ENCODE data around the gene KCNA4. TPM values are rescaled to one million over a fixed set of nuclear protein-coding genes. Genes with fewer than 3 reads are reported as not detected.
A peak's percentile ranks its signal among the peaks of the same experiment; 100 is the strongest.

Gene KCNA4
- total RNA-seq, 1 donor from 2014 or later = not detected

DNA sequence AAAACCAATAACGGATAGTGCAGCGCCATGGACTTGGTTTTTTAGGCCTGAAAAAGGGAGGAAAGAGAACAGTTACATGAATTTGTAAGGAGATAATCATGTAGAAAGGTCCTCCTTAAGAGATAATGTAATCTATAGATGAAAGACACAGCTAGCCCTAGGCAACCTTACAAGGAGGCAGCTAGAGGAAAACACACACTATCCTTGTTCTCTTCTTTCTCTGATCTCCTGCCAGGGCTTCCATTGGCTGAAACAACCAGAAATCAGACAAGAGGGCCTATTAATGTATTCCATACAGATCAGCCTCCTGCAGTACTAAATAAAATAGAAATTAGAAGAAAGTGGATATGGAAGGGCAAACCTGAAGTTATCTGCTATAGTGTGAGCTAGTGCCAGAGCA is 53.0 kb downstream of the KCNA4 start:
- no peak overlapping the region for H3K27ac Mint-ChIP-seq (ENCODE audit: unreplicated experiment)

DNA sequence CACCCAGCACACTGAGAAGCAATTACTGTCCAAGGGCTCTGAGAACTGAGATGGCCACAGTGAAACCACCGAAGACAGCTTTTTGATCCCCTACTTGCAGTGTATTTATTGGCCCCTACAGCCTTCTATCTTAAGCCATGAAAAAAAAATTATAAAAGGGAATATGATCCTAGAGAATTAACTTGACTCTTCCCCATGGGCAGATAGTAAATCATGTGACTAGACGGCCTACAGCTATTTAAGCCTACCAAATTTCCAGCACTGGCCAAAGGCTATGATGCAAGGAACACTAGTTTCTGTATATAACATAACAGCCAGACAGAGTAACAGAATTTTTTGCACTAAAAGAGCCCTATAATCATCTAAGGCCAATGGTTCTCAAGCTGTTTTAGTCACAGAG is 53.8 kb downstream of the KCNA4 start:
- Mint-ChIP-seq H3K4me3 (ENCODE audit: unreplicated experiment) (no peak overlapping the region), H3K27me3 (ENCODE audit: low read depth) (no peaks in the 10 kb centered on the region), H3K27ac (ENCODE audit: unreplicated experiment) (no peak overlapping the region), H3K9me3 (ENCODE audit: low read depth) (no peaks in the 10 kb centered on the region), H3K36me3 (ENCODE audit: low read depth) (no peaks in the 10 kb centered on the region), H3K4me1 (ENCODE audit: low read depth) (no peaks in the 10 kb centered on the region)
- TF ChIP-seq, protein P1, sequence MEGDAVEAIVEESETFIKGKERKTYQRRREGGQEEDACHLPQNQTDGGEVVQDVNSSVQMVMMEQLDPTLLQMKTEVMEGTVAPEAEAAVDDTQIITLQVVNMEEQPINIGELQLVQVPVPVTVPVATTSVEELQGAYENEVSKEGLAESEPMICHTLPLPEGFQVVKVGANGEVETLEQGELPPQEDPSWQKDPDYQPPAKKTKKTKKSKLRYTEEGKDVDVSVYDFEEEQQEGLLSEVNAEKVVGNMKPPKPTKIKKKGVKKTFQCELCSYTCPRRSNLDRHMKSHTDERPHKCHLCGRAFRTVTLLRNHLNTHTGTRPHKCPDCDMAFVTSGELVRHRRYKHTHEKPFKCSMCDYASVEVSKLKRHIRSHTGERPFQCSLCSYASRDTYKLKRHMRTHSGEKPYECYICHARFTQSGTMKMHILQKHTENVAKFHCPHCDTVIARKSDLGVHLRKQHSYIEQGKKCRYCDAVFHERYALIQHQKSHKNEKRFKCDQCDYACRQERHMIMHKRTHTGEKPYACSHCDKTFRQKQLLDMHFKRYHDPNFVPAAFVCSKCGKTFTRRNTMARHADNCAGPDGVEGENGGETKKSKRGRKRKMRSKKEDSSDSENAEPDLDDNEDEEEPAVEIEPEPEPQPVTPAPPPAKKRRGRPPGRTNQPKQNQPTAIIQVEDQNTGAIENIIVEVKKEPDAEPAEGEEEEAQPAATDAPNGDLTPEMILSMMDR (IDR thresholded peaks at IDR 0.05) = no peak
- no peak for DNase-seq (ENCODE audit: low spot score)

More for the DNA sequence above, 53.0 kb downstream of the KCNA4 start:
- Mint-ChIP-seq H3K9me3 (ENCODE audit: low read depth) (no peaks in the 10 kb centered on the region), H3K36me3 (ENCODE audit: low read depth) (no peaks in the 10 kb centered on the region), H3K4me1 (ENCODE audit: low read depth) (no peaks in the 10 kb centered on the region), H3K4me3 (ENCODE audit: unreplicated experiment) (no peak overlapping the region), H3K27me3 (ENCODE audit: low read depth) (no peaks in the 10 kb centered on the region)
- TF ChIP-seq, protein P1 (IDR thresholded peaks at IDR 0.05) = no peak
- no peak for DNase-seq (ENCODE audit: low spot score)

DNA sequence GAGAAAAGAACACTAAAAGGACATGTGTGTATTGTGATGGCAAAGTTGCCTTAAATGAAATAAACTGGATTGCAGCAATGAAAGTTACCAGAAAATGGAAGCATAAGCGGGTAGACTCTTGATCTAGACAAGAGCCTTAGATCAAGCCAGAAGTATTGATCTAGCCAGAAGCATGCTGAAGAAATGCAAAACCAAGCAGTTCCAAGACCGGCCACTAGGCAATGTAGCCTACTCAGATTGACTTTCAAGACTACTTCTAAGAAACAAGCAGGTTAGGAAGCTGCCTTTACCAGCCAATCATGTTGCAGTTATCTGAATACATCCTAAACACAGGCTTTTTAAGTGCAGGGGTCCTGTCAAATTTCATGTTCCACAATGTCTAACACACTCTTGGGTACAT is 54.6 kb downstream of the KCNA4 start:
- TF ChIP-seq, protein P1 (IDR thresholded peaks at IDR 0.05) = peak; percentile 40
- H3K36me3 Mint-ChIP-seq (ENCODE audit: low read depth) = no peaks in the 10 kb centered on the region
- no peak overlapping the region for H3K27ac Mint-ChIP-seq (ENCODE audit: unreplicated experiment)
- H3K27me3 Mint-ChIP-seq (ENCODE audit: low read depth) = no peaks in the 10 kb centered on the region
- H3K9me3 Mint-ChIP-seq (ENCODE audit: low read depth) = no peaks in the 10 kb centered on the region
- H3K4me1 Mint-ChIP-seq (ENCODE audit: low read depth) = no peaks in the 10 kb centered on the region
- DNase-seq (ENCODE audit: low spot score) = no peak
- no peak overlapping the region for H3K4me3 Mint-ChIP-seq (ENCODE audit: unreplicated experiment)

Other genes starting within 250 kb of the KCNA4 start
- gene FSHB, start 214.0 kb upstream of the KCNA4 start, total RNA-seq = not detected in 3 replicates